ENCODE measurements around the gene PRCC.

PRCC gene

DNA sequence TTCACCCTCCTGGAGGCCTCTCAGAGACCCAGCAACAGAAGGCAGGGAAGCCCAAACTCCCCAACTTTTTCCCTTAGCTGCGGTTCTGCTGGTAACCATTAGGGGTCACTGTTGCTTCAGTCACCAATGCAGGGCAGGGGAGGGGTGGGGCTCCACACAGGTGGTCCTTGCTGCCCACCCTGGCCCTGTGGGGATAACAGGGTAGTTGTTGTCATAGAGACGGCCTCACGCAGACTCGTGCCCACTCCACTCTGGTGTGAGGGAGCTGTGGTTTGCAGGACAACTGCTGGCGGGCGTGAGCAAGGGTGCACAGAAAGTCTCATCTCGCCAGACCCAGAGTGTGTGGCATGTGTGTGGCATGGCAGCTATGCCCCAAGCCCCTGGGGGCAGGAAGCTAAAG, 71.6 kb downstream of the PRCC start:
- Histone ChIP-seq H3K27ac (ENCODE audit: low read depth, low read length, poor library complexity, severe bottlenecking) (no peak overlapping the region), H3F3A (ENCODE audit: insufficient read depth, low read length) (no peaks in the 10 kb centered on the region), H2AFZ (ENCODE audit: low read length) (no peak overlapping the region), H3K79me2 (ENCODE audit: insufficient read depth, low read length) (no peaks in the 10 kb centered on the region), H3K9me3 (ENCODE audit: low read length) (no peaks in the 10 kb centered on the region), H3K4me2 (ENCODE audit: low read length) (no peak overlapping the region), H3K9me2 (ENCODE audit: low read depth, low read length) (no peaks in the 10 kb centered on the region), H3K4me3 (ENCODE audit: low read depth, low read length, poor library complexity, severe bottlenecking) (no peak overlapping the region), H3K9ac (ENCODE audit: low read length) (no peak overlapping the region), H3K27me3 (ENCODE audit: insufficient read depth, low read length) (peaks cover 3% of the 10 kb centered on the region; the same call in 1 of the 2 replicates), H3K4me1 (ENCODE audit: insufficient read depth, low read length, severe bottlenecking) (no peaks in the 10 kb centered on the region), H4K20me1 (ENCODE audit: insufficient read depth, low read length) (no peaks in the 10 kb centered on the region), H3K36me3 (ENCODE audit: insufficient read depth, low read length) (no peaks in the 10 kb centered on the region)
- no peak for TF ChIP-seq EZH2 (IDR thresholded peaks at IDR 0.05; ENCODE audit: borderline replicate concordance, low read length)
- TF ChIP-seq CTCF (IDR thresholded peaks at IDR 0.05; ENCODE audit: low read length) = peak; percentile 93

DNA sequence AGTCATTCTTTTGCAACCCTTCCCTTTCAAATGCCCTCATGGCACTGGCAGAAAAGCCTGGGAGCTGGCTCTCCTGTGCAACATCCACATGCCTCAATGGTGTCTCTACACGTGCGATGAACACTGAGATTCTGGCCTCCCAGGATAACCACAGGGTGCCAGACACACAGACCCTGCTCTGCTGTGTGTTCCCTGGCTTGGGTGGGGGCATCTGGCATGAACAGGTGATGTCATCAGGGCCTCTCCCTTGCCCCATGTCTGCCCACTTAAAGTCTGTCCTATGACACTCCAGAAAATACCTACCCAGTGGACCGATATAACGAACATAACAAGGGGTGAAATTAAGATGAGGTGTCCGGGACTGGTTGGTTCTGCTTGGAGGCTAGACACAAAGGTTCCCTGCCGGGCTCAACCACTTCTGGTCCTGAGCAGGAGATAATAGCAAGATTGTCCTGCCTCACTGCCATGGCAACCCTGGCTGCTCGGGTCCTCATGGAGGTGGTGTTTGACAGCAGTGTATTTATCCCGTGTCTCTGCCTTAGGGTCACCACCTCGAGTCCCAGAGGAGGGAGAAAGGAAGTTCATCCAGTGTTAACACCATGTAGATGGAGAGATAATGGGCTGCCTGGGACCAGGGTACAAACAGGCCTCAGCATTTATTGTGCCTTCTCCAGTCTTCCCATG, 72.2 kb downstream of the PRCC start:
- Histone ChIP-seq H3K4me2 (ENCODE audit: low read length) (no peak overlapping the region), H3K4me3 (ENCODE audit: low read depth, low read length, poor library complexity, severe bottlenecking) (no peak overlapping the region), H3F3A (ENCODE audit: insufficient read depth, low read length) (no peaks in the 10 kb centered on the region), H3K9ac (ENCODE audit: low read length) (no peak overlapping the region), H3K27ac (ENCODE audit: low read depth, low read length, poor library complexity, severe bottlenecking) (no peak overlapping the region), H3K4me1 (ENCODE audit: insufficient read depth, low read length, severe bottlenecking) (no peaks in the 10 kb centered on the region), H4K20me1 (ENCODE audit: insufficient read depth, low read length) (no peaks in the 10 kb centered on the region), H3K36me3 (ENCODE audit: insufficient read depth, low read length) (no peaks in the 10 kb centered on the region), H3K9me3 (ENCODE audit: low read length) (no peaks in the 10 kb centered on the region), H2AFZ (ENCODE audit: low read length) (no peak overlapping the region), H3K9me2 (ENCODE audit: low read depth, low read length) (no peaks in the 10 kb centered on the region), H3K27me3 (ENCODE audit: insufficient read depth, low read length) (no peaks in the 10 kb centered on the region; the same call in 1 of the 2 replicates), H3K79me2 (ENCODE audit: insufficient read depth, low read length) (no peaks in the 10 kb centered on the region)
- TF ChIP-seq CTCF (IDR thresholded peaks at IDR 0.05; ENCODE audit: low read length) (no peak), EZH2 (IDR thresholded peaks at IDR 0.05; ENCODE audit: borderline replicate concordance, low read length) (no peak)

DNA sequence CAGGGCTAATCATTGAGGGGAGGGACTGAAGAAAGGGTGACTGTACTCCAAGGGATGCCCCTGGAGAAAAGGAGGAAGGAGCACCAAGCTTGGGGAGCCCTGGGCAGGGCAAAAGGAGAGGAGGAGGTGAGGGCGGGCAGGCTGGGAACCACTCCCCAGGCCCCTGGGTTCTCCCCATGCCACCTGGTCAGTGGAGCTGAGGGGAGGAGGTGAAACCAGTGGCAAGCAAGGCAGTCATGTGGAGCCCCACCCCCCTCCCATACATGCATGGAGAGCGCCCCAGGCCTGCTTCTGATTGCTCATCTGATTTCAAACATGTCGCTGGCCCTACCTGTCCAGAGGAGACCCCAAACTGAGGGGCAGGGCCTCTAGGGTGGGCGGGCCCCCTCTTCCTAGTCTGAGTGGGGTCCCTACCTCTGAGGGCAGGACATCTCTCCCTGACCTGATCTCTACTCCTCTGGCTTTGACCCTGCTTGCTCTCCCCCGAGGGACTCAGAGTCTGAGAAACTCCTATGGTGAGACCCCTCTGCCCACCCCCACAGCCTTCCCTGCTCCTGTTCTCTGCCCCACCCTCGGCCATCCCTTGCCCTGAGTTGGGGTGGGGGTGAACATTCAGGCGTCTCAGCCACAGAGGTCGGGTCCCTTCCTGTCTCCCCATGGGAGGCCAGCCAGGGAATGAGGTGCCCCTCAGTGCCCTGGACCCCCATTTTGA, 73.0 kb downstream of the PRCC start:
- Histone ChIP-seq H4K20me1 (ENCODE audit: insufficient read depth, low read length) (no peaks in the 10 kb centered on the region), H3F3A (ENCODE audit: insufficient read depth, low read length) (no peaks in the 10 kb centered on the region), H3K79me2 (ENCODE audit: insufficient read depth, low read length) (no peaks in the 10 kb centered on the region), H3K36me3 (ENCODE audit: insufficient read depth, low read length) (no peaks in the 10 kb centered on the region), H3K27me3 (ENCODE audit: insufficient read depth, low read length) (no peaks in the 10 kb centered on the region), H3K9me2 (ENCODE audit: low read depth, low read length) (no peaks in the 10 kb centered on the region), H3K4me2 (ENCODE audit: low read length) (no peak overlapping the region), H3K4me3 (ENCODE audit: low read depth, low read length, poor library complexity, severe bottlenecking) (no peak overlapping the region), H3K9me3 (ENCODE audit: low read length) (no peaks in the 10 kb centered on the region), H3K27ac (ENCODE audit: low read depth, low read length, poor library complexity, severe bottlenecking) (no peak overlapping the region), H3K4me1 (ENCODE audit: insufficient read depth, low read length, severe bottlenecking) (no peaks in the 10 kb centered on the region), H2AFZ (ENCODE audit: low read length) (no peak overlapping the region), H3K9ac (ENCODE audit: low read length) (no peak overlapping the region)
- TF ChIP-seq EZH2 (IDR thresholded peaks at IDR 0.05; ENCODE audit: borderline replicate concordance, low read length) = no peak
- TF ChIP-seq CTCF (IDR thresholded peaks at IDR 0.05; ENCODE audit: low read length) = no peak
